Head of caudate nucleus (tissue), 42 donors: ENCODE measurements around the gene DIO1.
A peak's percentile ranks its signal among the peaks of the same experiment; 100 is the strongest.

Experiments
- DNase-seq, 42 donors: peaks; one replicate each; pipeline versions ENCODE4 v3.0.0 to v3.0.0-alpha.2; 2020 to 2021; ENCODE audit warnings: mixed read lengths in 7 of 42
- intact Hi-C: fragments of 100-400 bp; cut with DNase I; formaldehyde crosslinking; loops from one replicate; pipeline ENCODE4 v1.15.0; 2022

The DIO1 gene

DNA sequence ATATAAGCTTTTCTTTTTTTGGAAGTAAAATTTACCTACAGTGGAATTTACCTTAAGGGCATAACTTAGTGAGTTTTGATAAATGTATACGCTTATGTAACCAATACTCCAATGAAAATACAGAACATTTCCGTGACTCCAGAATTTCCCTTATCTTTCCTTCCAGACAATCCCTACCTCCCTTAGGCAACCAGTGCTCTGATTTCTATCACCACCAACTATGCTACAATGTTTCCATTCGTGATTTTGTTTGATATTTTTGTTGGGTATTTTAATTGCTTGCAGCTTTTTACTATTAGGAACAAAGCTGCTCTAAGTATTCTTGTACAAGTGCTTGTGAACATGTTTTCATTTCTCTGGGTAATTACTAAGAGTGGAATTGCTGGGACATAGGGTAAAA lies 36.9 kb downstream of the DIO1 start:
- intact Hi-C loops: no loop called here
- no peak for DNase-seq

DNA sequence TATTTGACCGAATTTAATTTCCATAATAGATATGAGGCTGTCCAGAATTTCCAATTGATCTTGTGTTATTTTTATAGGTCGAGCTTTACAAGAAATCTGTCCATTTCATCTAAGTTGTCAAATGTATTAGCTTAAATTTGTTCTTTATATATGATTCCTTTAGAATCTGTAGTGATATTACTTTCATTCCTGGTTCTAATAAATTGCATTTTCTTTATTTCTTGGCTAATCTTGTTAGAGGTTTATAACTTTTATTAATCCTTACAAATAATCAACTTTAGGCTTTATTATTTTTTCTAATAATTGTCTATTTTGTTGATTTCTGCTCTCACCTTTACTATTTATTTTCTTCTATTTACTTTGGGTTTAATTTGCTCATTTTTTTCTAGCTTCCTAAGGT lies 37.5 kb downstream of the DIO1 start:
- no peak for DNase-seq
- intact Hi-C loops: no loop called here

DNA sequence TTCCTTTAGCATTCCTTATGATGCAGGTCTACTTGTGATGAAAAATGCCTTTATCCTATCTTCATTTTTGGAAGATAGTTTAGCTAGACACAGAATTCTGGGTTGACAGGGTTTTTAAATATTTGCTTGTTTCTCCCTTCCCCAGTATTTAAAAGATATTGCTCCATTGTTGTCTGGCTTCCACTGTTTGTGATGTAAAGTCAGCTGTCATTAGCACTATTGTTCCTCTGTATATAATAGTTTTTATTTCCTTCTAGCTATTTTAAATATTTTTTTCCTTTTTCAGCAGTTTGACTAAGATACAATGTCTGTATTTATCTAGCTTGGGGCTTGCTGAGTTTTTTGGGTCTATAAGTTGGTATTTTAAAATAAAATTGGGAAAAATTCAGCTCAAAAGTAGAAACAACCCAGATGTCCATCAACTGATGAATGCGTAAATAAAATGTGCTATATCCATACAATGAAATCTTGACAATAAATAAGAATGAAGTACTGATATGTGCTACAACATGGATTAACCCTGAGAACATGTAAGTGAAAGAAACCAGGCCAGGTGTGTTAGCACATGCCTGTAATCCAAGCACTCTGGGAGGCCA lies 40.3 kb downstream of the DIO1 start:
- DNase-seq: no peak
- intact Hi-C loops: no loop called here

DNA sequence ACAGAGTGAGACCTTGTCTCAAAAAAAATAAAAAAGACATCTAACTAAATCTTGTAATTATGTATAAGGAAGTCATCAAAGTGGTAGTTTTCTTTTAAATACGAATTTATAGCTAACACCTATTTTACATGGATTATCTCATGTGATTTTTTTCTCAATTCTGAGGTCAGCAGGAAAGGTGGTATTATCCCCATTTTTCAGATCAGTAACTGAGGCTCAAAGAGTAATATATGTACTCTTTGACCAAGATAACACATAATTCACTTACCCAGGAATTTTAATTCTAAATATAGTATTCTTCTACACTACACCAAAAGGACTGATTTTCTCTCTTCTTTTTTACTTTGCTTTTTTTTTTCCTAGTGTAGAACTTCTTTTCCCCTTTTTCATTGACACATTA lies 42.4 kb downstream of the DIO1 start:
- no peak for DNase-seq
- intact Hi-C loops: no loop called here

DNA sequence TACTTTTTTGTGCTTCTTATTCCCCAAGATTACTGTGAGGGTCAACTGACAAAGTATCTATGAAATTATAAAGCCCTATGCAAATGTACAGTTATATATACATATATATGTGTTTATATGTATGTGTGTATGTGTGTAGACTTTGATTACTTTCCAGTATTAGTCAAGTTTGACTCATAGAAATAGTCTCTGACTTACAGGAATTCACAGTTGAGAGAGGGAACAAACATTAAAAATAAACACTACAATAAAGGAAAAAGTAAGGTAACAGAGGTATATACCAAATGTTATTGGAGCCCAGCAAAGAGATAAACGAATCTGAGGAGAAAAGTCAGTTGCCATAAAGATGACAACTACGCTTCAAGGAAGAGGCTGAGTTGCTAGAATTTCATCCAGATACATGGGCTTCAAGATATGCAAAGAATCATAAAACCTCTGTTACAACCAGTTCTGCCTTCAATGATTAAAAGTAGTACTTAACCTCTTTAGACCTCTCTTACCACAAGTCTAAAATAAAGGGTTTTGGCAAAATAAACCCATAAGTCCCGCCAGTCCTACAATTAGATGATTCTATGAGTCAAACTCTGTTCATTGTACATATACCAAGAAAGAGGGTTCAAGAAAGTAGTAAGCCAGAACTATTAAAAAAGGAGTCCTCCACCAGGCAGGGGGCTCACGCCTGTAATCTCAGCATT lies 44.3 kb downstream of the DIO1 start:
- DNase-seq: no peak
- intact Hi-C loops: no loop called here

DNA sequence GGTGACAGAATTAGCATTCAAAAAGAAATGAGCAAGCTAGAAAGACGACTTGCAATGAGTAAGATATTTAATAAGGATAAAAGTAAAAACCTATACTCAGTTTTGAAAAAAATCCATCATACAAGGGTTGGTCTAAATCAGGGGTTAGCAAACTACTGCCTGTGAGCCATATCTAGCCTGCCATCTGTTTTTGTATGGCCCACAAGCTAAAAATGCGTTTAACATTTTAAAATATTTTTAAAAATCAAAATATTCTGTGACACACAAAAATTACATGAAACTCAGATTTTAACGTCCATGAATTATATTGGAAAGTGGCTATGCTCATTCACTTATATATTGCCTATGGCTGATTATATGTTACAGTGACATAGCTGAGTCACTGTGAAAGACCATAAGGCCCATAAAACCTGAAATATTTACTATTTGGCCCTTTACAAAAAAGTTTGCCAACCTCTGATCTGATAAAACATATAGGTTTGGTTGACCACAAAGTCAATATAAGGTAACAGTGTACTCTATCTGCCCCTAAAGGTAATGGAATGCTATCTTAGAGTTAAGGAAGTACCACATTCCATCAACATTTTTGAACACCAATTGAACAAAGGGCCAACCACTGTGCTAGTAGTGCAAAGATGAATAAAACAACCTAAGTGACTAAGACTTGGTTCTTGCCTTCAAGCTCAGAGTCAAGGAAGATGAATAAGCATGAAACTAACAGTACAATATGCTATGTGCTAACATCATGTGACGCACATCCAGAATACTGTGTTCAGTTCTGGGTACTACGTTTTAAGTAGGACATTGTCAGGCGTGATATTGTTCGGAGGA lies 48.4 kb downstream of the DIO1 start:
- DNase-seq: no peak
- intact Hi-C loops: loop anchor here (10.0 kb wide), 1 partner anchor 112 kb away; the partner anchor contains the start of genes TCEANC2 and TMEM59

DNA sequence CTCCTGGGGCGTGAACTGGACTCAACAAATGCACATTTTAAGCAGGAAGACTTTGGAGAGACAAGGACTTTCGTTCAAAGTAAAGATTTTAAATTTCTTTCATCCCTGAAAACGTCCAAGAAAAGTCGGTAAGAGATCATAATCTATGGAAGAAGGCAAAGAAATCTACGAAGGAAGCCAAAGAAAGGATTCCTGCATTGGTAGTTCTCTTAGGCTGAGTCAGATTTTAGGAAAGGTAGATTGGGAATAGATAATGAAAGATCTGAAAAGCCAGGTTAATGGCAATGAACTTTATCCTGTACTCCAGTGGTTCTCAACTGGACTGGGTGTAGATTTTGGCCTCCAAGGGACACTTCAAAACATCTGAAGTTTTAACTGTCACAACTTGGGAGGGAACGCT lies 49.1 kb downstream of the DIO1 start:
- intact Hi-C loops: loop anchor here (10.0 kb wide), 1 partner anchor 112 kb away; the partner anchor contains the start of genes TCEANC2 and TMEM59
- DNase-seq: no peak

DNA sequence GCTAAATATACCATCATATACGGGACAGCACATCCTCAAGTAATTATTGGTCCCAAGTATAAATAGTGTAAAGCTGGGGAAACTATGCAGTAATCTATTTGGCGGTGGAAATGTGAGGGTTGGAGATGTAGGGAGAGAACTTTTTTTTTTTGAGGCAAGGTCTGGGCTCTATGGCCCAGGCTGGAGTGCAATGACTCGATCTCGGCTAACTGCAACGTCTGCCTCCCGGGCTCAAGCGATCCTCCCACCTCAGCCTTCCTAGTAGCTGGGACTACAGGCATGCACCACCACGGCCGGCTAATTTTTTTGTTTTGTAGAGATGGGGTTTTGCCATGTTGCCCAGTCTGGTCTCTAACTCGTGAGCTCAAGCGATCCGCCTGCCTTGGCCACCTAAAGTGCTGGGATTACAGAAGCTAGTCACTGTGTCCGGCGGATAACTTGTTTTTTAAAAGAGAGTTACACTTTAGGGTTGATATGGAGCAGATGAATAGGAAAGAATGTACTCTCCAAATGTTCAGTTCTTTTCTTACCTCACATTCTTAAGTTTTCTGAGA lies 49.6 kb downstream of the DIO1 start:
- intact Hi-C loops: loop anchor here (10.0 kb wide), 1 partner anchor 111 kb away; the partner anchor contains the start of genes TCEANC2 and TMEM59

DNA sequence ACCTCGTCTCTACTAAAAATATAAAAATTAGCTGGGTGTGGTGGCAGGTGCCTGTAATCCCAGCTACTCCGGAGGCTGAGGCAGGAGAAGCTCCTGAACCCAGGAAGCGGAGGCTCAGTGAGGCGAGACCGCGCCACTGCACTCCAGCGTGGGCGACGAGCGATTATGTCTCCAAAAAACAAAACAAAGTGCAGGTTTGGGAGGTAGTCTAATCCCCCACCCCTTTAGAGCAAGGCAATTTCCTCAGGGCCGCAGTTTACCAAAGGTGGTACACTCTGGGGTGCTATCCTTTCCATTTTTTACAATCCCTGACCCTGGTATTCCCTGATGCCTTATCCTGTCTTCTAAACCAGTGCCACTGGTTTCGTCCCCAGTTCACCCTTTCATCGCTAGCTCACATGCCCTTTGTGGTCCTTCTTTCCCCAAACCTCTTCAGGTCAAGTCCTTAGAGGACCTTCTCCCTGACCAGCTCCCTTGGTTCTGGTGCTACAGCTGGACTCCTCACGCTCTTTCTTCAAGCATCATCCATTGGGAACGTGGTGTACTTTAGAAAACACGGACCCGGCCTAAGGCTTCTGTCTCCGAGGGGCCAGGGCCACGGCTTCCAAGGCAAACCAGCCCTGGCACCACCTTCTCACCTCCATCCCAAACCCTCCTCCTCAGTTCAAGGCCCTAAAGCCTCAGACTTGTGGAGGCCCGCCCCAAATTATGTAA lies 50.6 kb downstream of the DIO1 start:
- no peak for DNase-seq
- intact Hi-C loops: loop anchor here (5.0 to 10.0 kb wide), 3 partner anchors 52 to 110 kb away; partner anchors contain the start of genes DIO1, NDC1, TCEANC2 and TMEM59

More for the DNA sequence above, 49.6 kb downstream of the DIO1 start:
- no peak for DNase-seq

DNA sequence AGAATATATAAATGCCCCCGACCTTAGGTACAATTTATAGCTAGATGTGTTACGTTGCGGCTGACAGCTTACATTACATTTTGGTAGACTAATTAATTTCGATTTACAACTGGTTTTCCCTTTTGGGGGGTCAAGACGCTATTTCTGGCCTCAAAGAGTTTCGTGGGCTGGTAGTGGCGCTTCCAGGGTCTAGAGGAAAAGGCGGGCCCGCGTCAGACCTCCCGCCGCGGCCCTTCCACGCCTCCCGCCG lies 51.1 kb downstream of the DIO1 start:
- no peak for DNase-seq

DNA sequence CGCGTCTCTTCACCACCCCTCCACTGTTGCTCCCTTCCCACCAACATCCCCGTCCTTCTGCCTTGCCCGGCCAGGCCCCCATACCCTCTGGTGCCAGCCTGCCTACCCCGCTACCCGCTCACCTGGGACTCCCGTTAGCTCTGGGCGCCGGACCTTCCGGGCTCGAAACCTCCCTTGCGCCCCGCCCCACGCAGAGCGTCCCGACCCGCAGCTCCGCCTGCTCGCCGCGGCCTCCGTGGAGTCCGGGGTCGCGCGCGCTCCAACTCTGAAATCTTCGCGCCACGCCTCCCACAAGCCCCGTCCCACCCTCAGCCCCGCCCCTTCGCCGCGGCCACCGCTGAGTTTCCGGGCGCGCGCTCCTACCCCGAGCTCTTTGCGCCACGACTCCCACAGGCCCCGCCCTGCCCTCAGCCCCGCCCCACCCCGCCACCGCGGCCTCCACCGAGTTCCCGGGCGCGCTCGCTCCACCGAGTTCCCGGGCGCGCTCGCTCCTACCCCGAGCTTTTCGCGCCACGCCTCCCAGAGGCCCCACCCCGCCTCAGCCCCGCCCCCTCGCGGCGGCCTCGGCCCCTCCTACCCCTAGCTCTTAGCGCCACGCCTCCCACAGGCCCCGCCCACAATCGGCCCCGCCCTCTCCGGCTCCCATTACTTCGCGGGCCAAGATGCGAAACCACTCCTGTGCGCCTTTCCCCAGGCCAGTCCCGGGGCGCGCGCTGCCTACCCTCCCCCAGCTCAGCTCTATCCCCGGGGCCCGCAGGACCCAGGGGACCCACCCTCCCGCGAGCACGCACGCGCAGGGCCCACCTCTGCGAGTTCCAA lies 51.7 kb downstream of the DIO1 start, which contains the start of gene IFT25:
Gene IFT25 (minus strand): TSS at position 267 of the 819 bp plus-strand sequence. CDS start 5,617 bp downstream, outside the sequence.
- intact Hi-C loops: loop anchor here (5.0 to 10.0 kb wide), 3 partner anchors 53 to 109 kb away; partner anchors contain the start of genes DIO1, NDC1, TCEANC2 and TMEM59
- peak; percentile 94 to 100 (median 98) for DNase-seq

More for the DNA sequence above, 51.1 kb downstream of the DIO1 start:
- intact Hi-C loops: loop anchor here (5.0 to 10.0 kb wide), 3 partner anchors 53 to 110 kb away; partner anchors contain the start of genes DIO1, NDC1, TCEANC2 and TMEM59

DNA sequence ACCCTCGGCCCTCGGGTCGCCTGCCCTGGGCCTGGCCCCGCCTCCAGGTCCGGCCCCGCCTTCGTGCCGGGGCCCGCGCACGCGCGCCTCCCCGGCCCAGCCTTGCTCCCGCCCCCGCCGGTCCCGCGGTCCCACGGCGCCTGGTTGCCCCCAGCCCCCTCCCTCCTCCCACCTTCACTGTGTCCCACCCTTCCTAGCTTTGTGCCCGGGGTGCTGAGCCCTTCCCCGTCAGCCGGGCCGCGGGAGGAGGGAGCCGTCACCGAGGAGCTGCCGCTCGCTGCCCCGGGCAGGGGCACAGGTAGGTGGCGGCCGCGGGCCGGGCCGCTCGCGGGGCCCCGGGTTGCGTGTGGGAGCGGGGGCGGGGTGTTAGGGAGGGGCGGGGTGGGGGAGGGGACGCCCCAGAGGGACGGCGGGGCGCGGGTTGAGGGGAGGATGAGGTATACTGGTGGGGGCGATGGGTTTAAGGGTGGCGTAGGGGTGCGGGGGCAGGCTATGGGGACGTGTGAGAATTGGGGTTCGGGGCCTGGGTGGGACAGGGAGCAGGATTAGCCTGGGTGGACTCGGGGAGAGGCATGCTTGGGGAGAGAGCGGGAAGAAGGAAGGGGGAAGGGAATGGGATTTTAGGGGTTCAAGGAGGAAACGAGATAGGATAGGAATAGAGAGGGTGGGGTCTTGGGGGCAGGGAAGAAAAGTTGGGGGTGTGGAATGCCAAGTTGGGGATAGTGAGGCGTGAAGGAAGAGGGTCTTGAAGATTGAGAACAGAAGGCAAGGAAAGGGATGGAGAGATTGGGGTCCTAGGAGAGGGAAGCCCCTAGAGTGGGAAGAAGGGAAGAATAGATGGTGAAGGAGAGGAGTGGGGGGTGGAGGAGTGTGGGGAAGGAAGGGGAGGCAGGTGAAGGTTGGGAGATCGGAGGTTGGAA lies 52.5 kb downstream of the DIO1 start, which contains the start of gene LRRC42:
Gene LRRC42 (plus strand): TSS at position 99 of the 920 bp plus-strand sequence. CDS start 5,650 bp downstream, outside the sequence.
- peak in 2 of 42 donors; percentile 85 to 91 for DNase-seq
- intact Hi-C loops: loop anchor here (5.0 to 10.0 kb wide), 3 partner anchors 54 to 109 kb away; partner anchors contain the start of genes DIO1, NDC1, TCEANC2 and TMEM59

DNA sequence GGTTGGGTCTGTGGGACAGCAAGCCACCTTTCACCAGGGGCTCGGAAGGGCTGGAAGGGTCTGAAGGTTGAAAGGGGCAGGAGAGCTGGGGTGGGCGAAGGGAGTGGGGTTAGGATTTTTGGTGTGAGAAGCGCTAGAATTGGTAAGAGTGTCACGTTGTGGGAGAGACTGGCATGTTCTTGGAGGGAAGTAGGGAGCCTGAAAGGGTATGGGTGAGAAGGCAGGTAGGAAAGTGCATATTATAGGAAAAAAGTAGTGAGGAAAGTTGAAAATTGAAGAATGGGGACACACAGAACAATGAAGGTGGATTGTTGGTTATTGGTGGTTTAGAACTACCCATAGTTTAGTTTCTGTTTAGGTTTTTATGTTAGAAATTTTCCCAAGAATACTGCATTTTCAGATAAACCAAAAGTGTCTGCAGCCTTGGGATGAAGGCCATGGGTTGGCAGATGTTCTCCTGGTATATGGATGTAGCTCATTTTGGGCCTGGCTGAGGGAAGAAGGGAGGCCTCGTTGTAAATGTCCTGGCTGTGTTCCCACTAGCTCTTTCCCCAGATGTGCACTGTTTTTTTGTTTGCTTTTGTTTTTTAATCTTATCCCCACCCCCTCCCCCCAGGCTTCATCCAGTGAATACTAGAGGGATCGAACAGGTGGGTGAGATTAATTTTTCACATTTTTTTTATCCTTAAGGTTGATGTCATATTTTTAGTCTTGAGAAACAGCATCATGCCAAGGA lies 53.4 kb downstream of the DIO1 start:
- DNase-seq: no peak
- intact Hi-C loops: loop anchor here (5.0 to 10.0 kb wide), 3 partner anchors 55 to 110 kb away; partner anchors contain the start of genes DIO1, NDC1, TCEANC2 and TMEM59

DNA sequence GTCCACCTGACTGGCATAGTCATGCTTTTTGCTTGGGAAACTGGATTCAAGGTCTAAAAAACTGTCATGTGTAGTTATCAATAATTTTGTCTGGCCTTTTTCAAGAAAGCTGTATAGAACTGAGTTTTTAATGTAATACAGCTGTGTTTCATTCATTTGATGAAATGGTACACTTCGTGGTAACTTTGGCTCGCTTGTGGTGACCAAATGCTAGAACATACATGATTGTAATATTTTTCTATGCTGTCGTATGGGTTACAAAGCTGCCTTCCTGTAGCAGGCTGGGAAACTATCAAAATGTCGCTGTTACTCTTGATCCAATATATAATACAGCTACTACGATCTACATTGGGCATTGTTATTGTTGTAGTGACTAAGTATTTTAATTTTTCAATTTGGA lies 54.3 kb downstream of the DIO1 start:
- intact Hi-C loops: loop anchor here (5.0 to 10.0 kb wide), 3 partner anchors 56 to 111 kb away; partner anchors contain the start of genes DIO1, NDC1, TCEANC2 and TMEM59
- DNase-seq: no peak
